ENCODE measurements around the gene CCN2. TPM values are rescaled to one million over a fixed set of nuclear protein-coding genes. Genes with fewer than 3 reads are reported as not detected.

CCN2 gene
- total RNA-seq, 1 experiment from 2014 or later, result 3.1 TPM

DNA sequence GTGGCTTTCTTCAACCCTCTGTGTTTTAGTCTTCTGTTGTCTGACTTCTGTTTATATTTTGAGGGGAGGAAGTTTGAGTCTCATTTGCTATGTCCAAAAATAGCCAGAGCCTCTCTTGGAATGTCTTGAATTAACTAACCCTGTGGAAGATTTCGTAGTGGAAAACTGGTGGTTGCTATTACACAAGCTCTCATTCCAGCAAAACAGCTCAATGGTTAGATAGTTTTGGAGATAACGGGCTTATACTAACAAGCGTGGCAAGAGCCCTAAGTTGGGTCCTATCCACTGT lies 1.6 kb downstream of the CCN2 start (continued):
- TF ChIP-seq, protein P1, sequence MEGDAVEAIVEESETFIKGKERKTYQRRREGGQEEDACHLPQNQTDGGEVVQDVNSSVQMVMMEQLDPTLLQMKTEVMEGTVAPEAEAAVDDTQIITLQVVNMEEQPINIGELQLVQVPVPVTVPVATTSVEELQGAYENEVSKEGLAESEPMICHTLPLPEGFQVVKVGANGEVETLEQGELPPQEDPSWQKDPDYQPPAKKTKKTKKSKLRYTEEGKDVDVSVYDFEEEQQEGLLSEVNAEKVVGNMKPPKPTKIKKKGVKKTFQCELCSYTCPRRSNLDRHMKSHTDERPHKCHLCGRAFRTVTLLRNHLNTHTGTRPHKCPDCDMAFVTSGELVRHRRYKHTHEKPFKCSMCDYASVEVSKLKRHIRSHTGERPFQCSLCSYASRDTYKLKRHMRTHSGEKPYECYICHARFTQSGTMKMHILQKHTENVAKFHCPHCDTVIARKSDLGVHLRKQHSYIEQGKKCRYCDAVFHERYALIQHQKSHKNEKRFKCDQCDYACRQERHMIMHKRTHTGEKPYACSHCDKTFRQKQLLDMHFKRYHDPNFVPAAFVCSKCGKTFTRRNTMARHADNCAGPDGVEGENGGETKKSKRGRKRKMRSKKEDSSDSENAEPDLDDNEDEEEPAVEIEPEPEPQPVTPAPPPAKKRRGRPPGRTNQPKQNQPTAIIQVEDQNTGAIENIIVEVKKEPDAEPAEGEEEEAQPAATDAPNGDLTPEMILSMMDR (IDR thresholded peaks at IDR 0.05 in 2 of 3, conservative IDR thresholded peaks at IDR 0.05 in 1 of 3; ENCODE audit: borderline replicate concordance in 1 of 3, insufficient read depth in 1 of 3, low read depth in 2 of 3, low read length in 2 of 3), result no peak
- no peak for TF ChIP-seq POLR2A (IDR thresholded peaks at IDR 0.05; ENCODE audit: borderline replicate concordance, extremely low read depth, insufficient read depth, insufficient read length)
- no peak for TF ChIP-seq EGR1 (IDR thresholded peaks at IDR 0.05; ENCODE audit: low read depth)
- TF ChIP-seq, protein P2, sequence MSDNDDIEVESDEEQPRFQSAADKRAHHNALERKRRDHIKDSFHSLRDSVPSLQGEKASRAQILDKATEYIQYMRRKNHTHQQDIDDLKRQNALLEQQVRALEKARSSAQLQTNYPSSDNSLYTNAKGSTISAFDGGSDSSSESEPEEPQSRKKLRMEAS (IDR thresholded peaks at IDR 0.05), result no peak
- no peak for TF ChIP-seq RAD21 (IDR thresholded peaks at IDR 0.05; ENCODE audit: low read depth)
- TF ChIP-seq POLR2AphosphoS5 (IDR thresholded peaks at IDR 0.05; ENCODE audit: low read depth, low read length), result no peak
- TF ChIP-seq SRF (IDR thresholded peaks at IDR 0.05; ENCODE audit: low read depth), result no peak
- no peak for TF ChIP-seq SP1 (IDR thresholded peaks at IDR 0.05; ENCODE audit: low read depth)
- TF ChIP-seq ZFX (IDR thresholded peaks at IDR 0.05), result no peak

DNA sequence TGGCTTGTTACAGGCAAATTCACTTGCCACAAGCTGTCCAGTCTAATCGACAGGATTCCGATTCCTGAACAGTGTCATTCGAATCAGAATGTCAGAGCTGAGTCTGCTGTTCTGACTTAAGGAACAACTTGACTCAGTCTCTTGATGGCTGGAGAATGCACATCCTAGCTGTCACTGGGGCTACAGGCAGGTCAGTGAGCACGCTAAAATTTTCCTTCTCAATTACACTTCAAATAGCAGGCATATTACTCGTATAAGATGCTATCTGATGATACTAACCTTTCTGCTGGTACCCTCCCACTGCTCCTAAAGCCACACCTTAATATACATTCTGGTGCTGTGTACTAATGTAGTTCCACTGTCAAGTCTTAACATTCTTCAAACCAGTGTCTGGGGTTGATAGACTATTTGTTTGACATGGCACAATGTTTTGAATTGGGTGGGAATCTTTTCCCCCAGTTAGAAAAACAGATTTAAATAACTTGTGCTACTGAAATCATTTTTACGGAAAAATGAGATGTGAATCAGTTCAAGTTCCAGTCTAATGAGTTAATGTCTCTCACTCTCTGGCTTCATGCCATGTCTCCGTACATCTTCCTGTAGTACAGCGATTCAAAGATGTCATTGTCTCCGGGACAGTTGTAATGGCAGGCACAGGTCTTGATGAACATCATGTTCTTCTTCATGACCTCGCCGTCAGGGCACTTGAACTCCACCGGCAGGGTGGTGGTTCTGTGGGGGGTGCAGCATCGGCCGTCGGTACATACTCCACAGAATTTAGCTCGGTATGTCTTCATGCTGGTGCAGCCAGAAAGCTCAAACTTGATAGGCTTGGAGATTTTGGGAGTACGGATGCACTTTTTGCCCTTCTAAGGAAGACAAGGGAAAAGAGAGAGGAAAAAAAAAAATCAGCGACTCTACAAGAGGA lies 2.2 kb downstream of the CCN2 start:
- Histone ChIP-seq H3K4me1 (ENCODE audit: control insufficient read depth in 1 of 2, insufficient read depth in 2 of 2, low read length in 2 of 2) (peaks cover 9 to 25% of the 10 kb centered on the region in 2 experiments), H3K4me3 (replicated peaks in 1 of 2; ENCODE audit: low read depth in 1 of 2, low read length in 2 of 2) (no peak overlapping the region), H3K79me2 (ENCODE audit: insufficient read depth, low read length) (no peaks in the 10 kb centered on the region), H3K27ac (ENCODE audit: low read depth, low read length) (no peak overlapping the region), H3K9me3 (ENCODE audit: control insufficient read depth in 1 of 2, insufficient read depth in 1 of 2, low read depth in 1 of 2, low read length in 2 of 2) (no peaks in the 10 kb centered on the region), H4K20me1 (ENCODE audit: insufficient read depth) (no peaks in the 10 kb centered on the region), H3K36me3 (ENCODE audit: control insufficient read depth in 1 of 2, insufficient read depth in 2 of 2, low read length in 2 of 2) (no peaks in the 10 kb centered on the region), H3K27me3 (ENCODE audit: insufficient read depth, low read length) (no peaks in the 10 kb centered on the region), H3K9me2 (ENCODE audit: insufficient read depth) (no peaks in the 10 kb centered on the region), H3K9ac (ENCODE audit: low read length) (no peak overlapping the region), H3K4me2 (ENCODE audit: low read length) (no peak overlapping the region), H2AFZ (ENCODE audit: low read depth, low read length, poor library complexity, severe bottlenecking) (no peak overlapping the region)
- DNase-seq (ENCODE audit: low read depth, low spot score) (no peak), ATAC-seq (no peak)
- POLR2A ChIA-PET, result interaction anchor here (0.6 to 1.4 kb wide), 2 partner anchors 205 to 269 kb away, joined by 3 to 4 read pairs; no protein-coding TSS in a partner anchor
- RAD21 ChIA-PET (ENCODE audit: low non-redundant PET in 1 of 2, low total read pairs in 2 of 2, uncharacterized antibody in 2 of 2, unreplicated experiment in 2 of 2), result no interaction called here
- CTCF ChIA-PET, result no interaction called here
- BruUV-seq (replicated peaks), result no TSS peak
- intact Hi-C loops (cut with micrococcal nuclease), result no loop called here
- TF ChIP-seq, protein P2 (IDR thresholded peaks at IDR 0.05), result no peak
- TF ChIP-seq YY1 (IDR thresholded peaks at IDR 0.05; ENCODE audit: extremely low read depth, insufficient replicate concordance, low read depth, low read length) (no peak), CBX3 (IDR thresholded peaks at IDR 0.05; ENCODE audit: low read depth) (no peak), FOSL1 (IDR thresholded peaks at IDR 0.05; ENCODE audit: low read depth) (no peak), EZH2phosphoT487 (IDR thresholded peaks at IDR 0.05; ENCODE audit: borderline replicate concordance) (no peak), TCF7L2 (IDR thresholded peaks at IDR 0.05; ENCODE audit: borderline replicate concordance, extremely low read depth, insufficient read depth, insufficient read length) (no peak), SP1 (IDR thresholded peaks at IDR 0.05; ENCODE audit: low read depth) (no peak), POLR2A (IDR thresholded peaks at IDR 0.05; ENCODE audit: borderline replicate concordance, extremely low read depth, insufficient read depth, insufficient read length) (no peak)
- TF ChIP-seq, protein P1 (IDR thresholded peaks at IDR 0.05 in 2 of 3, conservative IDR thresholded peaks at IDR 0.05 in 1 of 3; ENCODE audit: borderline replicate concordance in 1 of 3, insufficient read depth in 1 of 3, low read depth in 2 of 3, low read length in 2 of 3), result no peak
- TF ChIP-seq, protein P3, sequence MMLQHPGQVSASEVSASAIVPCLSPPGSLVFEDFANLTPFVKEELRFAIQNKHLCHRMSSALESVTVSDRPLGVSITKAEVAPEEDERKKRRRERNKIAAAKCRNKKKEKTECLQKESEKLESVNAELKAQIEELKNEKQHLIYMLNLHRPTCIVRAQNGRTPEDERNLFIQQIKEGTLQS (IDR thresholded peaks at IDR 0.05), result no peak
- TF ChIP-seq, protein P4, sequence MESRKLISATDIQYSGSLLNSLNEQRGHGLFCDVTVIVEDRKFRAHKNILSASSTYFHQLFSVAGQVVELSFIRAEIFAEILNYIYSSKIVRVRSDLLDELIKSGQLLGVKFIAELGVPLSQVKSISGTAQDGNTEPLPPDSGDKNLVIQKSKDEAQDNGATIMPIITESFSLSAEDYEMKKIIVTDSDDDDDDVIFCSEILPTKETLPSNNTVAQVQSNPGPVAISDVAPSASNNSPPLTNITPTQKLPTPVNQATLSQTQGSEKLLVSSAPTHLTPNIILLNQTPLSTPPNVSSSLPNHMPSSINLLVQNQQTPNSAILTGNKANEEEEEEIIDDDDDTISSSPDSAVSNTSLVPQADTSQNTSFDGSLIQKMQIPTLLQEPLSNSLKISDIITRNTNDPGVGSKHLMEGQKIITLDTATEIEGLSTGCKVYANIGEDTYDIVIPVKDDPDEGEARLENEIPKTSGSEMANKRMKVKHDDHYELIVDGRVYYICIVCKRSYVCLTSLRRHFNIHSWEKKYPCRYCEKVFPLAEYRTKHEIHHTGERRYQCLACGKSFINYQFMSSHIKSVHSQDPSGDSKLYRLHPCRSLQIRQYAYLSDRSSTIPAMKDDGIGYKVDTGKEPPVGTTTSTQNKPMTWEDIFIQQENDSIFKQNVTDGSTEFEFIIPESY (IDR thresholded peaks at IDR 0.05; ENCODE audit: extremely low read depth, insufficient replicate concordance, low read length), result no peak
